IPS DF 4.7 (cell line): ENCODE results near the gene SLC13A5.
"Not testable (repeated sequence)": the region's sequence is repeated elsewhere in the genome, so short reads cannot be mapped to it uniquely, and the experiment has no call there.

Experiments used
- DNase-seq: peaks from one replicate; pipeline ENCODE4 v3.0.0-alpha.2; 2013; ENCODE audit warnings: low spot score; ENCODE audit errors: extremely low read depth

SLC13A5 gene

GRCh38 chr17:6713130-6713917 is at the start of gene SLC13A5:
TSS of gene SLC13A5 (minus strand) at chr17:6713369. CDS start at chr17:6713333, 36 bp downstream.
- no peak for DNase-seq

DNA sequence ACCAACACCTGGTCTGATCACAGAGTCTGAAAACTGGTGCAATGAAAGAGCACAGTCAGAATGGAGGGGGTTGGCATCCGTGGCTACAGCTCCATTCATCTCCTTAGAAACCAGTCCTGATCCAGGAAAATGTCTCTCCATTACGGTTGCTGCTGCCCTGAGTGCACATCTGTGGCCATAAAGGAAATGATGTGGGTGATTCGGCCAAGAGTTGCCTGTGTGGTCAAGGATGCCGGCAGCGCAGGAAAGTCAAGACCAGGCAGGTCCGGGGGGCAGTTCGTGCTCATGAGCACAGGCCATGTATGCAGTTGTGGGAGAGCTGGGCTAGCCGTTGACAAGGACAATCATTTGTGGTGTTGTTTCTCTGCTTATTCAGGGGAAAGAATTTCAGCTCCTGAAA is 48.6 kb upstream of the SLC13A5 start:
- no peak for DNase-seq

DNA sequence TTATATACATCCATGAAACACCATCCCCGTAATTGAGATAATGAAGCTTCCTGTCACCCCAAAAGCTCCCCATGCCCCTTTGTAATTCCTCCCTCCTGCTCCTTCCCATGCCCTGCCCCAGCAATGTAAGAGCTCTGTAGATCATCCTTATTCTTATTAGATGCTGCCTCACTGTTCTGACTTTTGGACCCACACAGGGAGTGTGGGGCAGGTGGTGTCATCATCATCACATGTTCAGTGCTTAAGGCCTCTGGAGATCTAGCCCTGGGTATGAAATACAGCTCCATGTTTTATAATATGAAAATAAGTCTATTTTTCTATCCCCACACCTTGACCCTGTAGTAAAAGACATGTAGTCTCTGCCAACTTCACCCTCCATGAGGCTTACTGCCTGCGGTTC is 44.6 kb upstream of the SLC13A5 start:
- no peak for DNase-seq

GRCh38 chr17:6756425-6757031 is 43.4 kb upstream of the SLC13A5 start:
- no peak for DNase-seq

GRCh38 chr17:6755731-6756184 is 42.6 kb upstream of the SLC13A5 start, which contains the start of gene XAF1:
TSS of gene XAF1 (plus strand) at chr17:6756046. CDS start at chr17:6756079, 33 bp downstream.
- no peak for DNase-seq

GRCh38 chr17:6755281-6755680 is 42.1 kb upstream of the SLC13A5 start:
- no peak for DNase-seq

DNA sequence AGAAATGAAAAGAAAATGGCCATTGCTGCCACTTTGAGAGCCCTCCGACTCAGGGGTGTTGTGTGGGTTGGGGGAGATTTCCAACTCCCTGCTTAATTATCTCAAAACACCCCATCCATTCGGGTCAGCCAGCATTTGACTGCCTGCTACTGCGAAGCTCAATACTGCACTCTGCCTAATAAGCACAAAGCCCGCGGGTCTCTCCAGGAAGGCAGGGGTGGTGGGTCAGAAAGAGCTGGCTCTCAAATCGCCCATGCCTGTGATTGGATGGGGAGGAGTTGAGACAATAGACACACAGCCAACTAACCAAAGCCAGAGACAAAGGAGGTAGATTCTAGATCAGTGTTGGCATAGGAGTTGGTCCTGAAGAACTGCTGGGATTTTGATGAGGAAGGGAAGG is 40.4 kb upstream of the SLC13A5 start:
- DNase-seq: no peak

- DNase-seq: no peak
Measured at GRCh38 chr17:6753006-6753445, 39.9 kb upstream of the SLC13A5 start.

GRCh38 chr17:6752068-6752909 is 39.1 kb upstream of the SLC13A5 start:
- DNase-seq: no peak

GRCh38 chr17:6749519-6749918 is 36.4 kb upstream of the SLC13A5 start:
- DNase-seq: no peak

DNA sequence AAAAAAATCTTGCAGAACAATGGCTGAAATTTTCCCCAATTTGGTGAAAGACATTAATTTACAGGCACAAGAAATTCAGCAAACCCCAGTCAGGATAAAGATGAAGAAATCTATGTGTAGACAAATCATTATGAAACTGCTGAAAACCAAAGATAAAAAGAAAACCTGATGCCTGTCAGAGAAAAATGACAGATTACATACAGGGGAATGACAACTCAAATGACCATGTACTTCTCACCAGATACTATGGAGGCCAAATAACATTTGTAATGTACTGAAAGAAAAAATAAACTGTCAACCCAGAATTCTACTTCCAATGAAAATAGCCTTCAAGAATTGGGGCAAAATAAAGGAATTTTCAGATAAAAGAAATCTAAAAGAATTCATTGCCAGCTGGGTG is 35.4 kb upstream of the SLC13A5 start:
- DNase-seq: no peak

DNA sequence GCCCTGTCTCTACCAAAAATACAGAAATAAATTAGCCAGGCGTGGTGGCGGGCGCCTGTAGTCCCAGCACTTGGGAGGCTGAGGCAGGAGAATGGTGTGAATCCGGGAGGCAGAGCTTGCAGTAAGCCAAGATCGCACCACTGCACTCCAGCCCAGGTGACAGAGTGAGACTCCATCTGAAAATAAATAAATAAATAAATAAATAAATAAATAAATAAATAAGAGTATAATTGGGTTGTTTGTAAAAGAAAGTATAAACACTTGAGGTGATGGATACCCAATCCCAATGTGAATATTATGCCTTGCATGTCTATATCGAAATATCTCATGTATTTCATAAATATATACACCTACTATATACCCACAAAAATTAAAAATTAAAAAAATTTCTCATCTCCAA is 33.5 kb upstream of the SLC13A5 start:
- DNase-seq: not testable (repeated sequence)

GRCh38 chr17:6729531-6729930 is 16.4 kb upstream of the SLC13A5 start:
- no peak for DNase-seq

GRCh38 chr17:6724009-6724408 is 10.8 kb upstream of the SLC13A5 start:
- no peak for DNase-seq

- no peak for DNase-seq
Measured at GRCh38 chr17:6721744-6722143, 8.6 kb upstream of the SLC13A5 start.

- DNase-seq: no peak
Measured at GRCh38 chr17:6716736-6717135, 3.6 kb upstream of the SLC13A5 start.

GRCh38 chr17:6714315-6714874 is 1.2 kb upstream of the SLC13A5 start:
- DNase-seq: no peak

DNA sequence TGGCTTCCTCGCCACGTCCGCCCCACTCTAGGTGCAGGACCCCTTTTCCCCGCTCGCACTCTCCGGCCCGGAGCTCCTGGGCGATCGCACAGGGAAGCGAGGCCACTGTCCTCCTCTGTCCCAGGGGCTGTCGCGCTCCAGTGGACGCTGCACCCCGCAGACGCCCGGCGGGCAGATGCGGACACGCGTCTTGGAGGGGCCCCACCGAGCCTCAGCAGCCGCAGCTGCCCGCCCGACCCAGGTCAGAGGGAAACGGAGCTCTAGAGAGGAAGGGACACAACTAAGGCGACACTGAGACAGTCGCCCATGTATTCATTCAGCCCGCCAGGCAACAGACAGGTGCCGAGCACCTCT is 726 bp upstream of the SLC13A5 start:
- DNase-seq: no peak

DNA sequence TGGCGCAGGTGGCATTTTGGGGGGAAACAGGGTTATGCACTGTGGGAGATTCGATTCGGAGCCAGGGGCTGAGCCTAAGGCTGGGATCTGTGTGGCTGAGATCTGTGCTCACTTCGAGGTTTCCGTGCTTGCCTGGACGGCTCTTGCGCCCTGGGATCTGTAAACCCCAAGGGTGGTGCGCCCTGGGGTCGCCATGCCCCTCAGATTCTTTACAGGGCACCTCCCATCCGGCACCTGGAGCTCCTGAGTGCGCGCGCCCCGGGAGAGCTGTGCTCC is 377 bp downstream of the SLC13A5 start:
- no peak for DNase-seq

GRCh38 chr17:6712058-6712853 is 913 bp downstream of the SLC13A5 start:
- DNase-seq: no peak

GRCh38 chr17:6711681-6712057 is 1.5 kb downstream of the SLC13A5 start:
- no peak for DNase-seq
